ENCODE data around the gene IFI30. TPM values are rescaled to one million over a fixed set of nuclear protein-coding genes. Genes with fewer than 3 reads are reported as not detected.
"Not testable (repeated sequence)": the region's sequence is repeated elsewhere in the genome, so short reads cannot be mapped to it uniquely, and the experiment has no call there.

IFI30 gene
- total RNA-seq, 1 donor from 2014 or later: not detected

DNA sequence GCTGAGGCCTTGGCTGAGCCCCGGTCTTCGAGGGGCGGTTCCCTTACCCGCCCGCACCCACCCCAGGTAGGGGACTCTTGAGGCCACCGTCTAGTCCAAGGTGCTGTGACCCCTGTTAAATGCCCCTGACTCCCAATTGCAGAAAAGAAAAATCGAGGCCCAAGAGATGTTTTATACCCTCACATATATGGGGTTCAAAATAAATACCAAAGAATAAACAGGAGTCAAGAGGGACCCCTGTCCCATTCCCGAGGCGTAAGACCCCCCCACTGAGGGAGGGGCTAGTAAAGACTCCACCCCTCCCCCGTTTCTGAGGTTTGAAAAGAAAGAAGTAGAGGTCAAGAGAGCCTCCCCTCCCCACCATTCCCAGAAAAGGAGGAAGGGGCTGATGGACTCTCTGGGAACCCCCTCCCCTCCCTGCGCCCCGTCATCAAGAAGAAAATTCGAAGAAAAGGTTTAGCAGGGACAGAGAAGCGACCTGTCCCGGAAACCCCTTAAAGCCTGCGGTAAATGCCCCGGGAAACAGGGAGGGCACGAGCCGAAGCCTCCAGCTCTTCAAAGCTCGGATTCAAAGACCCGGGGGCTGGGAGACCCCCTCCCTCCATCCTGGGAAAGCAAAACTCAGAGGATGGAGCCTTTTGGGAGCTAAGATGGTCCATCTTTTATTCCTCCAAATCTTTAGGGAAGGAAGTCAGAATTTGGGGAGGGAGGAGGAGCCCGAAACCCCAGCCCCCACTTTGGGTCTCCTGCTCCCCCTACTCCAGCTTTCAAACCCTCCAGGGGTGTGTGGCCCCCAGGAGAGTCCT, 31.0 kb downstream of the IFI30 start:
- Mint-ChIP-seq H3K36me3 (ENCODE audit: low read depth, unreplicated experiment) (peaks cover 10% of the 10 kb centered on the region), H3K4me3 (ENCODE audit: unreplicated experiment) (peak overlapping the region; percentile 94), H3K27me3 (ENCODE audit: unreplicated experiment) (peaks cover 10% of the 10 kb centered on the region), H3K9me3 (ENCODE audit: unreplicated experiment) (no peaks in the 10 kb centered on the region), H3K27ac (ENCODE audit: unreplicated experiment) (peak overlapping the region; percentile 94), H3K4me1 (ENCODE audit: unreplicated experiment) (peaks cover 4% of the 10 kb centered on the region)
- DNase-seq (ENCODE audit: low spot score): peak; percentile 82
- TF ChIP-seq, protein P1, sequence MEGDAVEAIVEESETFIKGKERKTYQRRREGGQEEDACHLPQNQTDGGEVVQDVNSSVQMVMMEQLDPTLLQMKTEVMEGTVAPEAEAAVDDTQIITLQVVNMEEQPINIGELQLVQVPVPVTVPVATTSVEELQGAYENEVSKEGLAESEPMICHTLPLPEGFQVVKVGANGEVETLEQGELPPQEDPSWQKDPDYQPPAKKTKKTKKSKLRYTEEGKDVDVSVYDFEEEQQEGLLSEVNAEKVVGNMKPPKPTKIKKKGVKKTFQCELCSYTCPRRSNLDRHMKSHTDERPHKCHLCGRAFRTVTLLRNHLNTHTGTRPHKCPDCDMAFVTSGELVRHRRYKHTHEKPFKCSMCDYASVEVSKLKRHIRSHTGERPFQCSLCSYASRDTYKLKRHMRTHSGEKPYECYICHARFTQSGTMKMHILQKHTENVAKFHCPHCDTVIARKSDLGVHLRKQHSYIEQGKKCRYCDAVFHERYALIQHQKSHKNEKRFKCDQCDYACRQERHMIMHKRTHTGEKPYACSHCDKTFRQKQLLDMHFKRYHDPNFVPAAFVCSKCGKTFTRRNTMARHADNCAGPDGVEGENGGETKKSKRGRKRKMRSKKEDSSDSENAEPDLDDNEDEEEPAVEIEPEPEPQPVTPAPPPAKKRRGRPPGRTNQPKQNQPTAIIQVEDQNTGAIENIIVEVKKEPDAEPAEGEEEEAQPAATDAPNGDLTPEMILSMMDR (IDR thresholded peaks at IDR 0.05; ENCODE audit: unreplicated experiment): no peak

DNA sequence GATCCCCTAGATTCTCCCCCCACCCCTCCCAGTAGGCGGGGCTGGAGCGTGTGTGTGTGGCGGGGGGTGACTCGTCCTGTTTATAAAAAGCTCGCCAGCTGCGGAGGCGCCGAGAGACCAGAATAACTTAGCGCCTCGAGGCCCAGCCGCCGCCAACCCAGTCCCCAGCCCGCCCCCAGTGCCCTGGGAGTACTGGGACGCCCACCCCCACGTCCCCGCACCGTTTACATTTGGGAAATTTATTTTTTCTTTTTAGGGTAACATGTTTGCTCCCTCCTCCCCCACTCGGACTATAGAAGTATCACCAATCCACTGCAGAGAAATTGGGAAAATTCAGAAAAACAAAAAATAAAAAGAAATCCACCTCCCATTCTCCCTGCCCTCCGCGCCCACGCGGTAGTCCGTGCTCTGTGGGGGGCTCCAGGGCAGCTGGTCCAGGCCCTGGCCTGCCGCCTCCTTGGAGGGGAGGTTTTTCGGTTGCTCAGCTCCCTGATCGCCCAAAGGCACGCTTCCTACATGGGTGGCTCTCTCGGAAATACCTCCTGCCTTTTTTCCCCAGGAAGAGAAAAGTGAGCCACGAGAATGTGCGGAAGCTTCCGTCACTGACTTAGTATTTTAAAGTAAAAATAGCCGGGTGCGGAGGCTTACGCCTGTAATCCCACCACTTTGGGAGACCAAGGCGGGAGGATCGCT, 31.7 kb downstream of the IFI30 start:
- TF ChIP-seq, protein P1 (IDR thresholded peaks at IDR 0.05; ENCODE audit: unreplicated experiment): no peak

DNA sequence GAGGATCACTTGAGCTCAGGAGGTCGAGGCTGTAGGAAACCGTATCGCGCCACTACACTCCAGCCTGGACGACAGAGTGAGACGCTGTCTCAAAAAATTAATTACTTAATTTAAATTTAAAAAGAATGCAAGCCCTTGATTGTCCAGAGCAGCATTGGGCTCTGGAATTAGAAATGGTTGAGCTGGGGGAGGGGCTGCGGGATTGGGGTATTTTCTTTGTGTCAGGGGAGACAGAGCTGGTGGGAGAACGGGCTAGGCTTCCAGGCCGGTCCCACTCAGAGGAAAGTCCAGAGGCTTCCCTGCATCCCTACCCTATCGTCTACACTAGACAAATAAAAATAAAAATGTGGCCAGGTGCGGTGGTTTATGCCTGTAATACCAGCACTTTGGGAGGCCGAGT, 32.4 kb downstream of the IFI30 start:
- peak overlapping the region; percentile 94 for H3K4me3 Mint-ChIP-seq (ENCODE audit: unreplicated experiment)
- H3K9me3 Mint-ChIP-seq (ENCODE audit: unreplicated experiment): no peaks in the 10 kb centered on the region
- peak overlapping the region; percentile 88 for H3K27ac Mint-ChIP-seq (ENCODE audit: unreplicated experiment)
- TF ChIP-seq, protein P1 (IDR thresholded peaks at IDR 0.05; ENCODE audit: unreplicated experiment): no peak
- peaks cover 10% of the 10 kb centered on the region for H3K36me3 Mint-ChIP-seq (ENCODE audit: low read depth, unreplicated experiment)
- no peak for DNase-seq (ENCODE audit: low spot score)
- peaks cover 10% of the 10 kb centered on the region for H3K27me3 Mint-ChIP-seq (ENCODE audit: unreplicated experiment)
- H3K4me1 Mint-ChIP-seq (ENCODE audit: unreplicated experiment): peaks cover 4% of the 10 kb centered on the region

More for the DNA sequence above, 31.7 kb downstream of the IFI30 start:
- DNase-seq (ENCODE audit: low spot score): peak; percentile 65
- Mint-ChIP-seq H3K36me3 (ENCODE audit: low read depth, unreplicated experiment) (peaks cover 10% of the 10 kb centered on the region), H3K4me1 (ENCODE audit: unreplicated experiment) (peaks cover 4% of the 10 kb centered on the region), H3K27ac (ENCODE audit: unreplicated experiment) (peak overlapping the region; percentile 94), H3K27me3 (ENCODE audit: unreplicated experiment) (peaks cover 10% of the 10 kb centered on the region), H3K9me3 (ENCODE audit: unreplicated experiment) (no peaks in the 10 kb centered on the region), H3K4me3 (ENCODE audit: unreplicated experiment) (peak overlapping the region; percentile 94)

DNA sequence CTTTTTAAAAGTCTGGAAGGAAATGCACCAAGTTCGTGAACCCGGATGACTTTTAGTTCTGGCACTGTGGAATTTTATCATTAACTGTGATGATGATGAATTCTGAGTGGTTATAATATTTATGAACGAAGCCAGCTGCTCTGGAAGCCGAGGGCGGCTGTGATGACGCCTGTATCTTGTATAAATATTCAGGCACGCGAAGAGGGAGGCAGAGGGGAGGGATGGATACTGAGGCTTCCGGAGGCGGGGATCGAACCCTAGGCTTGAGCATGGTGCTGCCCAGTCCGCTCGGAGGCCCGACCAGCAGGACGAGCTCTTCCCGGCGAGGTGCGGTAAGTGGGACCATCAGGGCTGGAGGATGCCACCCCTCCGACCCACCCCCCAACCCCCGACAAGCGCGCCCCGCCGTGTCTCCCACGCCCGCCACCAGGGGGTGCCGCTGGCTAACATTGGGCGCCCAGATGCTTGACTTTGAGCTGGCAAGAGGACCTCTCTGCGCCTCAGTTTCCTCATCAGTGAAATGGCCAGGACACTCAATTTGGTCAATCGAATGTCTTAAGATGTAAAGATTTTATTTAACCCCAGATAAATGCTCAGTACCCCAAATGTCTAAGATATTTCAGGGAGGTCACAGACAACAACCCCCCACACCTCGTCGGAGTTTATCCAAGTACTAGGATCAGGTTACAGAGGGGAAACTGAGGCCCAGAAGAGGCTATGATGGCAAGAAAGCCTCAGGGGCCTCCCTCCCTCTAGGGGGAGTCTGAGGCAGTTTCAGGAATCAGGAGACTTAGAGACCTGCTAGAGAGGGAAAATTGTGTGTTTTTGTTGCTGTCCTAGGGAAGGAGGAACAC, 34.7 kb downstream of the IFI30 start:
- Mint-ChIP-seq H3K4me1 (ENCODE audit: unreplicated experiment) (peaks cover under 1% of the 10 kb centered on the region), H3K27ac (ENCODE audit: unreplicated experiment) (no peak overlapping the region), H3K9me3 (ENCODE audit: unreplicated experiment) (no peaks in the 10 kb centered on the region), H3K36me3 (ENCODE audit: low read depth, unreplicated experiment) (no peaks in the 10 kb centered on the region), H3K4me3 (ENCODE audit: unreplicated experiment) (no peak overlapping the region), H3K27me3 (ENCODE audit: unreplicated experiment) (peaks cover 12% of the 10 kb centered on the region)
- DNase-seq (ENCODE audit: low spot score): peak; percentile 57
- TF ChIP-seq, protein P1 (IDR thresholded peaks at IDR 0.05; ENCODE audit: unreplicated experiment): peak; percentile 78

DNA sequence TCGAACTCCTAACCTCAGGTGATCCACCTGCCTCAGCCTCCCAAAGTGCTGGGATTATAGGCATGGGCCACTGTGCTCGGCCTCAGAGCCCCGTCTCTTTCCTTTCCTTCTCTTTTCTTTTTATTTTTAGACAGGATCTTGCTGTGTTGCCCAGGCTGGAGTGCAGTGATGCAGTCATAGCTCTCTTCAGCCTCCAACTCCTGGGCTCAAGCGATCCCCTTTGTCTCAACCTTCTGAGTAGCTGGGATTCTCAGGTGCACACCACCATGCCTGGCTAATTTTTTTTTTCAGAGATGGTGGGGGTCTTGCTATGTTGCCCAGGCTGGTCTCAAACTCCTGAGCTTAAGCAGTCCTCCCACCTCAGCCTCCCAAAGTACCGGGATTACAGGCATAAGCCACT, 36.3 kb downstream of the IFI30 start:
- DNase-seq (ENCODE audit: low spot score); H3K4me1 Mint-ChIP-seq (ENCODE audit: unreplicated experiment); H3K36me3 Mint-ChIP-seq (ENCODE audit: low read depth, unreplicated experiment); H3K27ac Mint-ChIP-seq (ENCODE audit: unreplicated experiment); H3K4me3 Mint-ChIP-seq (ENCODE audit: unreplicated experiment); H3K9me3 Mint-ChIP-seq (ENCODE audit: unreplicated experiment); H3K27me3 Mint-ChIP-seq (ENCODE audit: unreplicated experiment): not testable (repeated sequence)

All from endothelial cell (in vitro differentiated cells).